B cell (primary cell): ENCODE data around the gene PTPRE.

Source experiments
- EZH2 ChIP-seq: IDR thresholded peaks from 2 replicates; pipeline ENCODE4 v1.6.1; 2012; ENCODE audit warnings: borderline replicate concordance, low read depth, mild to moderate bottlenecking, moderate library complexity, low read length; ENCODE audit not compliant: insufficient read depth, poor library complexity, severe bottlenecking
- TF ChIP-seq, protein P1 (sequence below): fragments of 200-600 bp; IDR thresholded peaks from one replicate; pipeline ENCODE4 v1.8.0; 2022; ENCODE audit warnings: antibody characterized with exemption, mild to moderate bottlenecking

DNA sequence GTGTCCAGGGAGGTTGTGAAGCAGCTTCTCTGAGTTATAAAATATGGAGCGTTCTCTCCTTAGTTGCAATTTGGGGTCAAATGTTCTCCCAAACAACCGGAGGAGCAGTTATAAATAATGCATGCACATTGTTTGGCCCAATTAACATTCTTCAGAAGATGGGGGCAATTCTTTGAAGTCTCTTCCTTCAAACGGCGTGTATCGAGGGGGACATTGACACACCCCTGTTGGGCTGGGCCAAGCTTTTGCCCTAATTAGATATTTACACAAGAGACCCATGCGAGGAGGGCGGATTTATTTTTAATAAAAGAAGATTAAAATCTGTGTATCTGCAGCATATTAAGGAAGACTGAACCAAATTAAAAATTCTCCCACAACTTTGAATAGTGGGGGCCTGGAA lies 107.3 kb downstream of the PTPRE start:
- TF ChIP-seq, protein P1, sequence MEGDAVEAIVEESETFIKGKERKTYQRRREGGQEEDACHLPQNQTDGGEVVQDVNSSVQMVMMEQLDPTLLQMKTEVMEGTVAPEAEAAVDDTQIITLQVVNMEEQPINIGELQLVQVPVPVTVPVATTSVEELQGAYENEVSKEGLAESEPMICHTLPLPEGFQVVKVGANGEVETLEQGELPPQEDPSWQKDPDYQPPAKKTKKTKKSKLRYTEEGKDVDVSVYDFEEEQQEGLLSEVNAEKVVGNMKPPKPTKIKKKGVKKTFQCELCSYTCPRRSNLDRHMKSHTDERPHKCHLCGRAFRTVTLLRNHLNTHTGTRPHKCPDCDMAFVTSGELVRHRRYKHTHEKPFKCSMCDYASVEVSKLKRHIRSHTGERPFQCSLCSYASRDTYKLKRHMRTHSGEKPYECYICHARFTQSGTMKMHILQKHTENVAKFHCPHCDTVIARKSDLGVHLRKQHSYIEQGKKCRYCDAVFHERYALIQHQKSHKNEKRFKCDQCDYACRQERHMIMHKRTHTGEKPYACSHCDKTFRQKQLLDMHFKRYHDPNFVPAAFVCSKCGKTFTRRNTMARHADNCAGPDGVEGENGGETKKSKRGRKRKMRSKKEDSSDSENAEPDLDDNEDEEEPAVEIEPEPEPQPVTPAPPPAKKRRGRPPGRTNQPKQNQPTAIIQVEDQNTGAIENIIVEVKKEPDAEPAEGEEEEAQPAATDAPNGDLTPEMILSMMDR = no peak
- TF ChIP-seq EZH2 = no peak
